Embryonic facial prominence (tissue), 1 donor: ENCODE data around the gene TLE3.

Experiments
- DNase-seq: peaks from one replicate; pipeline ENCODE4 v3.0.0-alpha.2; 2016; ENCODE audit errors: extremely low spot score

Gene TLE3

GRCh38 chr15:70006259-70007147 is 91.2 kb downstream of the TLE3 start:
- no peak for DNase-seq

- DNase-seq: no peak
Measured at GRCh38 chr15:70004826-70005225, 92.9 kb downstream of the TLE3 start.

GRCh38 chr15:70002897-70003296 is 94.8 kb downstream of the TLE3 start:
- DNase-seq: no peak

- DNase-seq: no peak
Measured at GRCh38 chr15:70001859-70002258, 95.9 kb downstream of the TLE3 start.

GRCh38 chr15:69999392-70000085 is 98.2 kb downstream of the TLE3 start:
- DNase-seq: no peak

GRCh38 chr15:69998541-69999391 is 99.0 kb downstream of the TLE3 start:
- DNase-seq: no peak

- DNase-seq: no peak
Measured at GRCh38 chr15:69997813-69998212, 99.9 kb downstream of the TLE3 start.
